HCT116 (cell line): ENCODE measurements around the gene HOMER2. TPM values are rescaled to one million over a fixed set of nuclear protein-coding genes. Genes with fewer than 3 reads are reported as not detected.

Experiments
- ATAC-seq: fragments of 200-7000 bp; cut with Tn5 transposase; 2 replicates; pipeline ENCODE4 v1.9.1; 2020; ENCODE audit warnings: mild to moderate bottlenecking, moderate library complexity
- BruUV-seq: library from RNA; stranded (reverse); fragments of 400-500 nt; replicated peaks from 2 replicates; lab custom pipeline; 2021; lab: Mats Ljungman, UMichigan
- CTCF ChIA-PET: fragments of 300-600 bp; sonication (Branson Sonifier 250); formaldehyde crosslinking; loops from one replicate; lab custom pipeline; 2021; ENCODE audit warnings: antibody characterized with exemption; lab: Charles Lee
- POLR2A ChIA-PET: fragments of 300-600, 350-600 bp; sonication (Branson Sonifier 250); formaldehyde crosslinking; loops from one replicate; lab custom pipeline; 2021; ENCODE audit warnings: antibody characterized with exemption; lab: Charles Lee
- RAD21 ChIA-PET, 2 experiments: fragments of 300-600 bp; sonication (Branson Sonifier 250); formaldehyde crosslinking; loops; one replicate each; lab custom pipeline; 2023; ENCODE audit warnings: low total read pairs in 2 of 2; ENCODE audit not compliant: uncharacterized antibody in 2 of 2, unreplicated experiment in 2 of 2, low non-redundant PET in 1 of 2; lab: Charles Lee
- DNase-seq: peaks from one replicate; pipeline ENCODE4 v3.0.0-alpha.2; 2010; ENCODE audit warnings: low read depth, low spot score
- H2AFZ ChIP-seq: fragments of 200-600 bp; shearing (Covaris generic), sonication (generic); 2 replicates; pipeline ENCODE4 v1.6.1; 2017; ENCODE audit warnings: low read depth, mixed run types, mixed read lengths, antibody characterized with exemption, low read length; ENCODE audit not compliant: poor library complexity, severe bottlenecking
- H3K27ac ChIP-seq: 2 replicates; pipeline ENCODE4 v1.5.1; 2012; ENCODE audit warnings: low read depth, low read length
- H3K27me3 ChIP-seq: fragments of 200-600 bp; sonication (generic); 2 replicates; pipeline ENCODE4 v1.6.1; 2016; ENCODE audit warnings: mixed run types, low read length, mixed read lengths; ENCODE audit not compliant: insufficient read depth
- H3K36me3 ChIP-seq, 2 experiments: fragments of 200-500 bp in 1 of 2; fragments of 200-600 bp in 1 of 2; sonication (Bioruptor generic) in 1 of 2; sonication (generic) in 1 of 2; 2 replicates each; pipeline versions ENCODE4 v1.5.1 to v1.6.1; 2014 to 2016; ENCODE audit warnings: low read length in 2 of 2, inconsistent platforms in 1 of 2, mixed read lengths in 1 of 2, mixed run types in 1 of 2; ENCODE audit not compliant: insufficient read depth in 2 of 2, control insufficient read depth in 1 of 2
- H3K4me1 ChIP-seq, 2 experiments: fragments of 200-600 bp in 1 of 2; sonication (generic) in 1 of 2; 2 replicates each; pipeline versions ENCODE4 v1.5.1 to v1.6.1; 2012 to 2017; ENCODE audit warnings: low read length in 2 of 2, inconsistent platforms in 1 of 2, mild to moderate bottlenecking in 1 of 2, mixed read lengths in 1 of 2, mixed run types in 1 of 2, moderate library complexity in 1 of 2; ENCODE audit not compliant: insufficient read depth in 2 of 2, control insufficient read depth in 1 of 2
- H3K4me2 ChIP-seq: fragments of 200-600 bp; sonication (generic); 2 replicates; pipeline ENCODE4 v1.6.1; 2017; ENCODE audit warnings: mixed run types, low read length, mixed read lengths
- H3K4me3 ChIP-seq, 2 experiments: fragments of 200-600 bp in 1 of 2; sonication (generic) in 1 of 2; replicated peaks in 1 of 2; 2 replicates each; pipeline ENCODE4 v1.5.1; 2011 to 2016; ENCODE audit warnings: low read length in 2 of 2, control low read depth in 1 of 2, low read depth in 1 of 2, mild to moderate bottlenecking in 1 of 2, mixed read lengths in 1 of 2, mixed run types in 1 of 2
- H3K79me2 ChIP-seq: fragments of 200-600 bp; sonication (generic); 2 replicates; pipeline ENCODE4 v1.6.1; 2017; ENCODE audit warnings: mild to moderate bottlenecking, mixed run types, low read length, moderate library complexity, mixed read lengths; ENCODE audit not compliant: insufficient read depth
- H3K9ac ChIP-seq: fragments of 200-600 bp; sonication (generic); 2 replicates; pipeline ENCODE4 v1.6.1; 2016; ENCODE audit warnings: low read length, mixed read lengths
- H3K9me2 ChIP-seq: fragments of 200-600 bp; sonication (generic), shearing (Covaris generic); 2 replicates; pipeline ENCODE4 v1.6.1; 2017; ENCODE audit warnings: mixed run types, mild to moderate bottlenecking, moderate library complexity; ENCODE audit not compliant: insufficient read depth
- H3K9me3 ChIP-seq, 2 experiments: fragments of 200-500 bp in 1 of 2; fragments of 200-600 bp in 1 of 2; sonication (Bioruptor generic) in 1 of 2; sonication (generic) in 1 of 2; 2 replicates each; pipeline ENCODE4 v1.6.1; 2014 to 2017; ENCODE audit warnings: low read length in 2 of 2, mixed read lengths in 2 of 2, inconsistent platforms in 1 of 2, low read depth in 1 of 2, mild to moderate bottlenecking in 1 of 2, mixed run types in 1 of 2, moderate library complexity in 1 of 2; ENCODE audit not compliant: control insufficient read depth in 1 of 2, insufficient read depth in 1 of 2
- H4K20me1 ChIP-seq: fragments of 200-600 bp; sonication (generic), shearing (Covaris generic); 2 replicates; pipeline ENCODE4 v1.6.1; 2017; ENCODE audit warnings: mixed run types, mild to moderate bottlenecking, moderate library complexity; ENCODE audit not compliant: insufficient read depth
- CBX3 ChIP-seq: IDR thresholded peaks from 2 replicates; pipeline ENCODE4 v1.6.1; 2012; ENCODE audit warnings: low read depth
- EGR1 ChIP-seq: IDR thresholded peaks from 2 replicates; pipeline ENCODE4 v1.6.1; 2012; ENCODE audit warnings: low read depth
- EZH2 ChIP-seq: fragments of 200-600 bp; sonication (generic); IDR thresholded peaks from 2 replicates; pipeline ENCODE4 v1.6.1; 2017; ENCODE audit warnings: antibody characterized with exemption, mixed run types
- RAD21 ChIP-seq: IDR thresholded peaks from 2 replicates; pipeline ENCODE4 v1.6.1; 2012; ENCODE audit warnings: low read depth, mild to moderate bottlenecking
- REST ChIP-seq: IDR thresholded peaks from 2 replicates; pipeline ENCODE4 v1.6.1; 2012; ENCODE audit warnings: low read depth
- SIN3A ChIP-seq: IDR thresholded peaks from 2 replicates; pipeline ENCODE4 v1.6.1; 2012; ENCODE audit warnings: low read depth
- TCF7L2 ChIP-seq: IDR thresholded peaks from 2 replicates; pipeline ENCODE4 v1.7.0; 2011; ENCODE audit warnings: borderline replicate concordance, inconsistent platforms; ENCODE audit not compliant: insufficient read depth, insufficient read length; ENCODE audit errors: extremely low read depth
- YY1 ChIP-seq: IDR thresholded peaks from 2 replicates; pipeline ENCODE4 v1.6.1; 2011; ENCODE audit warnings: low read length, low read depth, moderate library complexity, mild to moderate bottlenecking; ENCODE audit not compliant: insufficient replicate concordance; ENCODE audit errors: extremely low read depth
- ZFX ChIP-seq: fragments of 450-650 bp; IDR thresholded peaks from 2 replicates; pipeline ENCODE4 v1.6.1; 2017
- intact Hi-C: fragments of 100-400 bp; cut with micrococcal nuclease; formaldehyde crosslinking; loops from 2 replicates; pipeline ENCODE4 v1.10.0; 2022
- total RNA-seq: library from RNA; stranded (reverse); gene quantifications from one replicate; pipeline ENCODE4 v1.2.1, GENCODE V29; 2021; ENCODE audit not compliant: unreplicated experiment
- TF ChIP-seq, protein P1 (sequence below): IDR thresholded peaks from 2 replicates; pipeline ENCODE4 v1.6.1; 2012

Gene HOMER2
- total RNA-seq, 1 experiment from 2014 or later = 3.9 TPM

GRCh38 chr15:82921242-82921641 is 31.3 kb downstream of the HOMER2 start (continued):
- no peak for TF ChIP-seq TCF7L2
- no peak for TF ChIP-seq CBX3
- no peak for TF ChIP-seq SIN3A

DNA sequence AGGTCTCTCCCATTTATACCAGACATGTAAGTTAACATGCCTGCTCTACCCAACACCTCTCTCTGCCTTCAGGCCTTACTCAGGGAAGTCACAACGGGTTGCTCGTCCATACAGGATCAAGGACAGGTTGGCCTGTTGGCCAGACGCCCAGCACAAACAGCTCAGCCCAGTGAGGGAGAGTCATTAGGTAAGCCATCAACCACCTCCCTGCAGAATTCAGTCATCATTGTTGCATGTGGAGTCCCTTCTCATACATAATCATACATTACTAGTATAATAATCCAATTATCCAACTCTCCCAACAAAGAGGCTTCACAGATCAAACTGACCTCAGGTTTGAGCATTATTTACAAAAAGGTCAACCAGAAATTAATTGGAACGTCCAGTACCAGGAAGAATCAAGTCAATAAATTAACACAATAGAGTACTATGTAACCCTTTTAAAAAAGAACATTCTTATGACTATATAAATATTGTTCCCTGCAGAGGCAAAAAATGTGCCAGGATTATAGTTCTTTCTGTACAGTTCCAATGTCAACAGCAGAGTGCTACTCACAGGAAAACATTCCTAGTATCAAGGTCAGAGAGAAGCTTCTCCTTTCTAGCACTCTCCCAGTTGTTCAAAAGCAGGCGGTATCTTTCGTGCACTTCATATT is 33.2 kb downstream of the HOMER2 start:
- no peak for DNase-seq
- RAD21 ChIA-PET = no interaction called here
- POLR2A ChIA-PET = no interaction called here
- intact Hi-C loops = no loop called here
- Histone ChIP-seq H3K9me3 (no peaks in the 10 kb centered on the region), H3K4me2 (no peak overlapping the region), H3K27ac (no peak overlapping the region), H3K27me3 (0 out of 2 replicates have a peak, but pooled peaks cover 3% of the 10 kb centered on the region), H3K79me2 (no peaks in the 10 kb centered on the region), H3K4me1 (no peaks in the 10 kb centered on the region), H3K36me3 (no peaks in the 10 kb centered on the region), H3K4me3 (no peak overlapping the region), H3K9me2 (no peaks in the 10 kb centered on the region), H2AFZ (no peak overlapping the region), H3K9ac (no peak overlapping the region), H4K20me1 (no peaks in the 10 kb centered on the region)
- ATAC-seq = no peak
- CTCF ChIA-PET = no interaction called here
- BruUV-seq = no TSS peak
- TF ChIP-seq YY1 (no peak), ZFX (no peak), EGR1 (no peak), RAD21 (no peak), EZH2 (no peak), REST (no peak)
- TF ChIP-seq, protein P1, sequence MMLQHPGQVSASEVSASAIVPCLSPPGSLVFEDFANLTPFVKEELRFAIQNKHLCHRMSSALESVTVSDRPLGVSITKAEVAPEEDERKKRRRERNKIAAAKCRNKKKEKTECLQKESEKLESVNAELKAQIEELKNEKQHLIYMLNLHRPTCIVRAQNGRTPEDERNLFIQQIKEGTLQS = no peak
